ENCODE results near the gene OTOL1.
"Not testable (repeated sequence)": the region's sequence is repeated elsewhere in the genome, so short reads cannot be mapped to it uniquely, and the experiment has no call there.

The OTOL1 gene

GRCh38 chr3:161496508-161496907 lies at the start of gene OTOL1:
OTOL1 (plus strand) TSS chr3:161496808; CDS start chr3:161496808, 0 bp downstream.
- no peak for DNase-seq

DNA sequence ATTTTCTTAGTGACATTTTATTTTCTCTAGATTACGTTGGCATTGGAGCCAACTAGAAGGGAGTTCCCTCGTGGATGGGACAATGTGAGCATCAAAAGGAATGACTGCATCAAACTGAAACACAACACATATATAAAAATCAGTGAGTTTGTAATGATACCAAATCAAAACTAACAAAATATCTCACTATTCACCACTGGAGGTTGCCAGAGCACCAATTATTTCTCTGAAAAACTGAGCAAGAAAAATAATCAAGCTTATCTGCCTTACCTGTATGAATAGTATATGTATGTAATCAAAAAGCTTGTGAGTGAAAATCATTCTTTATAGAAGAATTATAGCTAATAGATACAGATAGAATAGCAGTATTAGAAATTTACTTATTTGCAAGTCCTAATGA lies 46.8 kb upstream of the OTOL1 start:
- DNase-seq, result no peak

DNA sequence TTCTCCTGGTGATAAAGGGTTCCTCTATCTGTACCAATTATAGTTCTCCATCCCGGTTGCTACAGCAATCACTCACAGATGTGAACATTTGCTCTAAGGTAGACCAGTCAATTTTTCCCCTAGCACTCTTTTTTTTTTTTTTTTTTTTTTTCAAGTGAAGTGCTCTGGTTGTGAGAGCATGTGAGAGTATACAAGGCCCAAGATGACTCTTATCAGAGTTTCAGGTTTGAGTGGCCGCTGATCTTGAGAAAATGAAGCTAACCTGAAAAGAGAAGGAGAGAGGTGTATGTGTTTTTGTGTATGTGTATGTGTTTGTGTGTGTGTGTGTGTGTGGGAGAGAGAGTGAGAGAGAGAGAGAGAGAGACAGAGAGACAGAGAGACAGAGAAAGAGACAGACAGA lies 44.4 kb upstream of the OTOL1 start:
- DNase-seq, result no peak

DNA sequence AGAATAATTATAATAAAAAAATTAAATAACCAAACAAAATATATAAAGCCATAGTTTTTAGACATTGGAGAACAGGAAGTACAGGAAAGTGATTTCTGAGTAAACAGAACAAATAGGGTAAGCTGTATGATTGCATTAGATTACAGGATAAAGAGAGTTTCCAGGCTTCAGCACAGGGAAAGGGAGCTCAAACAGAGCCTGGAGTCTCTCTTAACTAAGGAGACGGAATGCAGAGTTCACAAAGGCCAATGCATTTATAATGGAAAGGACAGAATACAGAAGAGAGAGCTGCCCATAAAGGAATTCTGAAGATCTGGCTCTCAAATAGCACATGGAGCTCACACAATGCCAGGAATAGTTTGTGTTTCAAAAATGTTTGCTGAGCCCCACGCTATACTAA lies 42.0 kb upstream of the OTOL1 start:
- DNase-seq, result no peak

DNA sequence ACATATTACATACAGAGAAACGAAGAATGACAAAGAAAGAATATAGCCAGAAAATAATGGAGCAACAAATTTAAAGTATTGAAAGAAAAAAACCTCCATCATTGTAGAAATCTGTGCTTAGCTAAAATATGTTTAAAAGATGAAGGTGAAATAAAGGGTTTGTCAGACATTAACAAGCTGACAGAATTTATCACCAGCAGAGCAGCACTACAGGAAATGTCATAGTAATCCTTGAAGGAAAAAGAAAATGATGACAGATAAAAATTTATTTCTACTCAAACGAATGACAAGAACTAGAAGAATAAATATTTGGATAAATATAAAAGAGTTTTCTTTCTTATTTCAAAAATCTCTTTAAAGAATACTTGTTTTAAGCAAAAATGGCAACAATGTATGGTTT lies 40.6 kb upstream of the OTOL1 start:
- DNase-seq, result no peak

DNA sequence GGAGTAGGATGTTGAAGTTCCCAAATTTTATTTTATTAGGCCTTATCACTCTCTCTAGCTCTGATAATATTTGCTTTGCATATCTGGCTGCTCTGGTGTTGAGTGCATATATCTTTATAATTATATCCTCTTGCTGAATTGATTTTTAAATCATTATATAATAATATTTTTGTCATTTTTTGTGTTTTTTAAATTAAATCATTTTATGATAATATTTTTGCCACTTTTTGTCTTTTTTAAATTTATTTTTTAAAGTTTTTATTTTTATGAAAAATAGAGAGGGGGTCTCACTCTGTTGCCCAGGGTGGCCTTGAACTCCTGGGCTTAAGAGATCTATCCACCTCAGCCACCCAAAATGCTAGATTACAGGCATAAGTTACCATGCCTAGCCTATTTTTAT lies 34.5 kb upstream of the OTOL1 start:
- DNase-seq, result no peak

DNA sequence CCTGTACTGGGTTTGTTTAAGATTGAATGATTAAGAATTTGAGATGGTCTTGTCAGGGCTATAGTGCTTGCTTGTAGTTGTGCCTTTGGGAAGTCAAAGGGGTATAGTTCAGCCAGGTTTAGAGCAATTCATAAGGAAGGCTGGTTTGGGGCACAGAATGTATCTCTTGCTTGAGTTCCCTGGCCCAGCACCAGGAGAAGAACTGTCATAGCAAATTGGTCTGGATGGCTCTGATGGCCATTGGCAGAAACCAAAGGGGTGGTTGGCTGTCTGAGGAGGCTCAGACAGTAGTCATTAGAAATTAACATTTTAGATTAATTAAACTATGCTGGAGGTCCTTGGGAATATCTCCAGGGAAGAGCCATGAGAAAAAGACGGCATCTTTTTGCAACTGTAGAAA lies 25.4 kb upstream of the OTOL1 start:
- DNase-seq, result no peak

- DNase-seq, result no peak
These were observed 22.5 kb upstream of the OTOL1 start for GRCh38 chr3:161474139-161474538.

DNA sequence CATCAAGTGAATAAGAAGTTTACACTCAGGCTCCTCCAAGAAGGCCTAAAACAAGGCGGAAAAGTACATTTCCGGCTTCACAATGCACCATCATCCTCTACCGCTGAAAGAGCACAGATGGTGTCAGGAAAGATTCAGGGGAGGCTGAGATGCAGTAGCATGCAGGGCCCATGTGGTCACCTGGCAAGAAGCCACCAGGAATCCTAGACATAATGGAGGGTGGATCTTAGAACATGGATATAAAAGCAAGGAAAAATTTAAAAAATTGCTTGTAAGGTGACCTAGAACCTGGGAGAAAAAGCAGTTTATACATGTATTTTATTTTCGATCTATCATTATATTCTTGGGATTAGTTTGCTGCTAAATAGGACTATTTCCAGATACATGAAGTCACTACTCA lies 21.9 kb upstream of the OTOL1 start:
- no peak for DNase-seq

- no peak for DNase-seq
These were observed 21.4 kb upstream of the OTOL1 start for GRCh38 chr3:161475206-161475605.

DNA sequence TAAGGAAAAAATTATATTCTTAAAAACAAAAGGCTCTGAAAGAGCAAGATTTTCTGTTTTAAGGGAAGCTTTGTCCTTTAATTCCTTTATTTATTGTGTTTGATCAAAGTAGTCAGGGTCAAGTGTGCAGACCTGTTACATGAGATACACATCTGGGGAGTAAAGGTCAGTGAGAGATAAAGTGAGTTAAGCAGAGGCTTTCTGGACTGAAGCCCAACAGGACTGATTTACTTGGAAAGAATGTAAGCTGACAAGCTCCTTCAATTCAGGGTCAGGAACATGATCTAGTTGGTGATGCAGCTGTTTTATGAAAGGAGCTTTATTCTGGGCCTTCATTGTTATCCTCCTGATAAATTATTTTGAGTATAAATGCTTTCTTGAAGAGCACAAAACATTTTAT lies 20.7 kb upstream of the OTOL1 start:
- DNase-seq, result no peak

GRCh38 chr3:161484226-161484625 lies 12.4 kb upstream of the OTOL1 start:
- DNase-seq, result no peak

GRCh38 chr3:161488284-161488683 lies 8.3 kb upstream of the OTOL1 start:
- DNase-seq, result not testable (repeated sequence)

- DNase-seq, result no peak
These were observed 7.2 kb upstream of the OTOL1 start for GRCh38 chr3:161489395-161489794.

- not testable (repeated sequence) for DNase-seq
These were observed 5.8 kb upstream of the OTOL1 start for GRCh38 chr3:161490845-161491244.

GRCh38 chr3:161498259-161498921 lies 1.8 kb downstream of the OTOL1 start:
- no peak for DNase-seq

DNA sequence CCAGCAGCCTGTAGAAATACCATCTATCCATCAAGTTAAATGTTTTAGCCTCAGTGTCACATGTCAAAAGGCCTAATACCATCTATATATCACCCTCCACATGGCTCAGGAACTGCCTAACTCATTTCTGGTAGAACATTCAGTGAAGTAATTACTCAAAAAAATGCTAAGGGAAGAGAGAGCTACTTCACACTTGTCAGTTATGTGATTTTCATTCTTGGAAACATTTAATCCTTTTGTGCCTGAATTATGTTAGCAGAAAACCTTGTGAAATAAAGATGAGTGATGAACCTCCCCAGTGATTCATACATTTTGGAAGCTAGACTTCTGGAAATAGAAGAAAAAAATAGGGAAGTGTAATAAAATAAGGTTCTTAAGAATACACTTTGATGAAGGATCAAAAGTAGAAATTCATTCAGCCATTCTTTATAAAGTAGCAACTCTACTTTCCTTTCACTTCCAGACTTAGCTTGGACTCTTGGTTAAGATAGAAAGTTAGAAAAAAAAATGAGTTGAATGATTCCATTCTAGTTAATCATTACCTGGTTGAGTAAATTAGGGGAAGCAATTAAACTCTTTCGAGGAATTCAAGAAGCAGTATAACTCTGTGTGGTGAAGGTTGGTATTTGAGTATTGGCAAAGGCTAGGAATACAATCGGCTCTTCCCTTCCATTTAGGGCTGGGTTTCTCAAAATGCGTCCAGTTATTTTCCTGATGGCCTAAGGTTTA lies 3.6 kb downstream of the OTOL1 start:
- no peak for DNase-seq

DNA sequence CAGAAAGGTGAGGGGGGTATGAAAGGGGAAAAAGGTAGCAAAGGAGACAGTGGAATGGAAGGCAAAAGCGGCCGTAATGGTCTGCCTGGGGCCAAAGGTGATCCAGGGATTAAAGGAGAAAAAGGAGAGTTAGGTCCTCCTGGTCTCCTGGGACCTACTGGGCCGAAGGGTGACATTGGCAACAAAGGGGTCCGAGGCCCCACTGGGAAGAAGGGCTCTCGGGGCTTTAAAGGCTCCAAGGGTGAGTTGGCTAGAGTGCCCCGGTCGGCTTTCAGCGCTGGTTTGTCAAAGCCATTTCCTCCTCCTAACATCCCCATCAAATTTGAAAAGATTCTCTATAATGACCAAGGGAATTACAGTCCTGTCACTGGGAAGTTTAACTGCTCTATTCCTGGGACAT lies 6.7 kb downstream of the OTOL1 start:
- DNase-seq, result no peak

DNA sequence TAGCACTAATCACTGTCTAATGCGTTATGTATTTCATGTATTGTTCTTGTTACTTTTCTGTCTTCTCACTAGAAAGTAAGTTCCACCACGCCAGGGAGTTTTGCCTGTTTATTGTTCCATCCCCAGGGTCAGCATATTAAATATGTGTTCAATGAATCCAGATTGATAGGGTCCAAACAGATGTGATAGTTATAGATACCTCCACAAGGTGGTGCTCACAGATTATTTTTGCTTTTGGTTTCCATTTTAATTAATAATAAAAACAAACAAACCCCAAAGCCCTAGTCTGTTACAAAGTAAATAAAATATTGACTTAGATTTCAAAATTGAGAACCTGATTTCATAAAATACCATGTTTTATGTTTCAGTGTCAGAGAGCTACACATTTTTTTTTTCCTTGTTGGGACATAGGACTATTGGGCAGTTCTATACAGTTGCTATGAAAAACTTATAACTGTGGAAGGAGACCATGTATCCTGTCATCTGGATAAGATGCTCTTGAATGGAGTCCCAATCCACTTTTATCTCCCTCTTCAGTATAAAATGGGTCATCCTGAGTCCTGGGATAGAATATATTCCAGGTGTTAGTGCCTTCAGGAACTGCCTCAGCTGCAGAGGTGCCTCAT lies 12.4 kb downstream of the OTOL1 start:
- DNase-seq, result no peak

DNA sequence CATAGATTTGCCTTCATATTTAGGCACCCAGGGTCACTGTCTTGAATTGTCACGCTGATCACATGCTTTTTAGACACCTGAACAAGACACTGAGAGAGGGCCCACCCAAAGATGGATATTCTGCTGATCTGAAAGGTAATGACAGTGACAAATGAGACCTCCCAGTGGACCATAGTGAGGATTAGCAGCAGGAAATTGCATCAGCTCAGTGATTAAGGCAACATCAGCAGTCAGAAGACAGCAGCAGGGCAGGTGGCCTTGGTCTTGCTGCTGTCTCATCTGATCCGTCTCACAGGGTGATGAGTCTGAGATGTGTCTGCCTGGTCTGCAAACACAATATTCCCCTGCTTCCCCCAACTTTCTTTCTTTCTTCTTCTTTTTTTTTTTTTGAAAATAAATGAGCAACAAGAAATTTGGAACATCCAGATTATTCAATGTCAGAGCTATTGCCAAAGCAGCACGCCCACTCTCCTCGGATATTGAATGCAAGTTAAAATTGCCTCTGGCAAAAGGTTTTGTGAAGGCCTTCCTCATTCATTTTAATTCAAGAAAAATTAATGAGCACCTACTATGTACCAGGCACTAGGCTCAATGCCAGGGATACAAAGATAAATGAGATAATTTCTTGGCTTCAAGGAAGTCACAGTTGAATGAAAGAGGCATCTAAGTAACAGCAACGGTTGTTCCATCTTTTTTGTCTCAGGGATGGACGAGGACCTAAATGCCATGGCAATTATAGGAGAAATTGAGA lies 14.1 kb downstream of the OTOL1 start:
- DNase-seq, result no peak

GRCh38 chr3:161523916-161524315 lies 27.3 kb downstream of the OTOL1 start:
- DNase-seq, result no peak

DNA sequence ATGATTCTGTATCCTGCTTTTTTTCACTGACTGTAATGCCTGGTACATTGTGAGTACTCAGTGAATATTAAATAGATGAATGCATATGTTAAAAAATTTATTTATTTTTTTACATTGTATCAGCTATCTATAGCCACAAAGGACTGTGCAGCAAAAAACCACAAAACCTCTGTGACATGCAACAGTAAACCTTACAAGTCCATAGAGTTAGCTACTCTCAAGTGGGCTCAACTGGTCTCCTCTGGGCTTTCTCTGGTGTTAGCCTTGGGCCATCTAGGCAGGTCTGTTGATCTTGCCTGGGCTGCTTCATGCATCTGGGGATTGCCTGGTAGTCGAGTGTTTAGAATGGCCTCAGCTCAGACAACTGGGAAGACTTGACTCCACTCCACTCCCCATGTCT lies 35.3 kb downstream of the OTOL1 start:
- no peak for DNase-seq

GRCh38 chr3:161540594-161540993 lies 44.0 kb downstream of the OTOL1 start:
- DNase-seq, result no peak

DNA sequence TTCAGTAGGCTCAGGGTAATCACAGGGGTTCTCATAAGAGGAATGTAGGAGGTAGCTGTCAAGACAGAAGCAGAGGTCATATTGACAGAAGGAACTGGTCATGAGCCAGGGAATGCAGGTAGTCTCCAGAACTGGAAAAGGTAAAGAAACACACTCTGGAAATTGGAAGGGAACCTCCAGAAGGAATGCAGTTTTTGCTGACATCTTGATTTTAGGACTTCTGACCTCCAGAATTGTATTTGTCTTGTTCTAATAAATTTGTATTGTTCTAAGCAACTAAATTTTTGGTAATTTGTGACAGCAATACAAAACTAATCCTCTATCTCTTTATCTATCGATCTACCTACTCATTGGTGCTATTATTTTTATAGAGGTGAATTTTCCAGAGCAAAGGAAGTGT lies 49.2 kb downstream of the OTOL1 start:
- DNase-seq, result no peak
